ENCODE data around the gene KLHL41. TPM values are rescaled to one million over a fixed set of nuclear protein-coding genes. Genes with fewer than 3 reads are reported as not detected.

The KLHL41 gene
- total and polyA plus RNA-seq, 4 donors = 0.30 to 1.6 (median 1.1) TPM

DNA sequence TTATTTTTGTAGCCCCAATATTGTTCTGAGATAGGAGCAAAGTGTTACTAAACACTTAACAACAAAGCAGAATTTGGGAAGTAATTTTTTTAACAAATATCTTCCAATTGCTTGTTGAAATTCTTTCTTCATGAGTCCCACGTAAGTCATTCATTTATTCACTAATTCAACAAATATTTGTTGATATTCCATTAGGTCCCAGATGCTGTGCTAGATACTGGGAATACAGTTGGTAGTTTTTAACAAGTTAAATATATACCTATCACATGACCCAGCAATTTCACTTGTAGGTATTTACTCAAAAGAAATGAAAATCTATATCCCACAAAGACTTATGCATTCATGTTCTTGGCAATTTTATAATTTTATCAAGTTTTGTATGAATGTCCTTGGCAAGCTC, 37.3 kb upstream of the KLHL41 start:
- ATAC-seq (ENCODE audit: insufficient read depth, low FRiP score) = no peak
- DNase-seq = no peak
- Histone ChIP-seq H3K36me3 (ENCODE audit: control insufficient read depth in 4 of 4, insufficient read depth in 4 of 4, low read length in 4 of 4) (no peaks in the 10 kb centered on the region), H3K4me1 (ENCODE audit: control insufficient read depth in 5 of 5, insufficient read depth in 5 of 5, low read length in 5 of 5) (no peaks in the 10 kb centered on the region), H3K9ac (ENCODE audit: insufficient read depth in 1 of 2, low read length in 2 of 2) (no peak overlapping the region), H3K27me3 (ENCODE audit: control insufficient read depth in 3 of 3, insufficient read depth in 3 of 3, low read length in 2 of 3) (no peaks in the 10 kb centered on the region), H3K27ac (ENCODE audit: low read depth in 1 of 2, low read length in 1 of 2) (no peak overlapping the region), H3K4me3 (no peak overlapping the region), H3K9me3 (ENCODE audit: control insufficient read depth in 4 of 4, insufficient read depth in 3 of 4, low read length in 3 of 4) (no peaks in the 10 kb centered on the region)
- 76 to 92% methylated on average over 1 of the region's 1 CpG for WGBS, 2 donors
- TF ChIP-seq, protein P1, sequence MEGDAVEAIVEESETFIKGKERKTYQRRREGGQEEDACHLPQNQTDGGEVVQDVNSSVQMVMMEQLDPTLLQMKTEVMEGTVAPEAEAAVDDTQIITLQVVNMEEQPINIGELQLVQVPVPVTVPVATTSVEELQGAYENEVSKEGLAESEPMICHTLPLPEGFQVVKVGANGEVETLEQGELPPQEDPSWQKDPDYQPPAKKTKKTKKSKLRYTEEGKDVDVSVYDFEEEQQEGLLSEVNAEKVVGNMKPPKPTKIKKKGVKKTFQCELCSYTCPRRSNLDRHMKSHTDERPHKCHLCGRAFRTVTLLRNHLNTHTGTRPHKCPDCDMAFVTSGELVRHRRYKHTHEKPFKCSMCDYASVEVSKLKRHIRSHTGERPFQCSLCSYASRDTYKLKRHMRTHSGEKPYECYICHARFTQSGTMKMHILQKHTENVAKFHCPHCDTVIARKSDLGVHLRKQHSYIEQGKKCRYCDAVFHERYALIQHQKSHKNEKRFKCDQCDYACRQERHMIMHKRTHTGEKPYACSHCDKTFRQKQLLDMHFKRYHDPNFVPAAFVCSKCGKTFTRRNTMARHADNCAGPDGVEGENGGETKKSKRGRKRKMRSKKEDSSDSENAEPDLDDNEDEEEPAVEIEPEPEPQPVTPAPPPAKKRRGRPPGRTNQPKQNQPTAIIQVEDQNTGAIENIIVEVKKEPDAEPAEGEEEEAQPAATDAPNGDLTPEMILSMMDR (IDR thresholded peaks at IDR 0.05; ENCODE audit: control extremely low read depth, extremely low read depth) = no peak

DNA sequence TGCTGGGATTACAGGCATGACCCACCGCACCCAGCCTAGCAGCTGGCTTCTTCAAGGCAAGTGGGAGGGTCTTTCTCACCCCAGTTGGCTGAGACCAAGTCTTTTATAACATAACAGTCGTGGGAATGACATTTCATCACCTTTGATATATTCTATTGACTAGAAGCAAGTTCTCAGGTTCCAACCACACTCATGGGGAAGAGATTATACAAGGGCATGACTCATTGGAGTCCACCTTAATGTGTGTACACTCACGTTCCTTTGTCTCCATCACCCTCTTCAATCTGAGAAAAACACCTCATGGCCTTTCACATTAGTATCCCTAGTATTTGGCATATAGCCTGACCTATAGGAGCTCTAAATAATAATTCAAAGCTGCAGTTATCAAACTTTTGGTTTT, 33.0 kb upstream of the KLHL41 start:
- peaks cover 0 to 9% (median 0%) of the 10 kb centered on the region in 5 donors for H3K4me1 ChIP-seq (ENCODE audit: control insufficient read depth in 5 of 5, insufficient read depth in 5 of 5, low read length in 5 of 5)
- ATAC-seq (ENCODE audit: insufficient read depth, low FRiP score) (no peak), DNase-seq (no peak)
- H3K27me3 ChIP-seq (ENCODE audit: control insufficient read depth in 3 of 3, insufficient read depth in 3 of 3, low read length in 2 of 3) = no peaks in the 10 kb centered on the region
- H3K9me3 ChIP-seq (ENCODE audit: control insufficient read depth in 4 of 4, insufficient read depth in 3 of 4, low read length in 3 of 4) = no peaks in the 10 kb centered on the region
- no peak overlapping the region for H3K9ac ChIP-seq (ENCODE audit: insufficient read depth in 1 of 2, low read length in 2 of 2)
- H3K27ac ChIP-seq (ENCODE audit: low read depth in 1 of 2, low read length in 1 of 2) = no peak overlapping the region
- H3K36me3 ChIP-seq (ENCODE audit: control insufficient read depth in 4 of 4, insufficient read depth in 4 of 4, low read length in 4 of 4) = no peaks in the 10 kb centered on the region
- no peak overlapping the region for H3K4me3 ChIP-seq
- TF ChIP-seq, protein P1 (IDR thresholded peaks at IDR 0.05; ENCODE audit: control extremely low read depth, extremely low read depth) = no peak
- WGBS, 2 donors = 75 to 89% methylated on average over 3 of the region's 3 CpGs

DNA sequence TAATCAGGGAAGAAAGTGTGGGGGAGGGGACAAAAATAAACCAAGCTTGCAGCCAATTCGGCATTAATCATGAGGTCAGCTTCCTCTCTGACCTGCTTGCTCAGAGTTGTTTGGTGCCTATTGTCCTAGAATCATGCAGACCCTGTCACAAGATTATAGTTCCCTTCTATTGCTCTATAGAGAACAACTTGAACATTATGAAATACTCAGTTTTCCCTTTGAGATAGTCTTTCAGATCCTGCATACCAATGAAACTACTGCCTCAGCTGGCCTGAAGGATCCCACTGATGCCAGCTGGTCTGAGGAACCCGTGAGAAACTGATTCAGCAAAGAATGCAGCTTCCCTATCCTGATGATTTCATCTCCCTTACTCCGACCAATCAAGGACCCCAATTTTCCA, 31.2 kb upstream of the KLHL41 start:
- Histone ChIP-seq H3K9me3 (ENCODE audit: control insufficient read depth in 4 of 4, insufficient read depth in 3 of 4, low read length in 3 of 4) (no peaks in the 10 kb centered on the region), H3K4me1 (ENCODE audit: control insufficient read depth in 5 of 5, insufficient read depth in 5 of 5, low read length in 5 of 5) (peaks cover 0 to 9% (median 0%) of the 10 kb centered on the region in 5 donors), H3K9ac (ENCODE audit: insufficient read depth in 1 of 2, low read length in 2 of 2) (no peak overlapping the region), H3K4me3 (no peak overlapping the region), H3K27ac (ENCODE audit: low read depth in 1 of 2, low read length in 1 of 2) (no peak overlapping the region), H3K36me3 (ENCODE audit: control insufficient read depth in 4 of 4, insufficient read depth in 4 of 4, low read length in 4 of 4) (peaks cover 5 to 6% (median 5%) of the 10 kb centered on the region in 4 donors), H3K27me3 (ENCODE audit: control insufficient read depth in 3 of 3, insufficient read depth in 3 of 3, low read length in 2 of 3) (no peaks in the 10 kb centered on the region)
- WGBS, 2 donors = 52 to 53% methylated on average over 3 of the region's 3 CpGs
- ATAC-seq (ENCODE audit: insufficient read depth, low FRiP score) (peak; percentile 33), DNase-seq (peak in 1 of 3 donors; percentile 3)
- TF ChIP-seq, protein P1 (IDR thresholded peaks at IDR 0.05; ENCODE audit: control extremely low read depth, extremely low read depth) = no peak

DNA sequence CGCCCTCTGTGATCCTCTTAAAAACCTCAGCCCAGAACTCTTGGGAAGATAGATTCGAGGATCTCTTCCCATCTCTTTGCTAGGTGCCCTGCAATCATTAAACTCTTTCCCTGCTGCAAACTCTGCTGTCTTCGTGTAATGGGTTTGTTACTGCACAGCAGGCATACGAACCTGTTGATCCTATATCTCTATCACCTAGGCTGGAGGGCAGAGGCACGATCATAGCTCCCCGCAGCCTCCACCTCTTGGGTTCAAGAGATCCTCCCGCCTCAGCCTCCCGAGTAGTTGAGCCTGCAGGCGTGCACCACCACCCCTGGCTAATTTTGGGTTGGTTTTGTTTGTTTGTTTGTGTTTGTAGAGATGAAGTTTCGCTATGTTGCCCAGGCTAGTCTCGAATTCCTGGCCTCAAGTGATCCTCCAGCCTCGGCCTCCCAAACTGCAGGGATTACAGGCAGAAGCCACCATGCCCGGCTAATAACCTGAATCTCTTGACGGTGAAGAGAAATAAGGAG, 30.7 kb upstream of the KLHL41 start:
- H3K27me3 ChIP-seq (ENCODE audit: control insufficient read depth in 3 of 3, insufficient read depth in 3 of 3, low read length in 2 of 3) = no peaks in the 10 kb centered on the region
- 78 to 84% methylated on average over 14 of the region's 14 CpGs for WGBS, 2 donors
- TF ChIP-seq, protein P1 (IDR thresholded peaks at IDR 0.05; ENCODE audit: control extremely low read depth, extremely low read depth) = no peak
- H3K27ac ChIP-seq (ENCODE audit: low read depth in 1 of 2, low read length in 1 of 2) = peak overlapping the region; percentile 38 to 49
- DNase-seq = no peak
- H3K36me3 ChIP-seq (ENCODE audit: control insufficient read depth in 4 of 4, insufficient read depth in 4 of 4, low read length in 4 of 4) = peaks cover 5 to 8% (median 7%) of the 10 kb centered on the region in 4 donors
- H3K9me3 ChIP-seq (ENCODE audit: control insufficient read depth in 4 of 4, insufficient read depth in 3 of 4, low read length in 3 of 4) = no peaks in the 10 kb centered on the region
- ATAC-seq (ENCODE audit: insufficient read depth, low FRiP score) = no peak
- peak overlapping the region; percentile 77 for H3K4me3 ChIP-seq
- H3K9ac ChIP-seq (ENCODE audit: insufficient read depth in 1 of 2, low read length in 2 of 2) = peak overlapping the region in 1 of 2 donors; percentile 63
- peaks cover 0 to 9% (median 0%) of the 10 kb centered on the region in 5 donors for H3K4me1 ChIP-seq (ENCODE audit: control insufficient read depth in 5 of 5, insufficient read depth in 5 of 5, low read length in 5 of 5)

All from lung (tissue), 12 donors.